SK-N-SH (cell line): ENCODE results near the gene MYO15B.

Experiments used
- EP300 ChIP-seq, 2 experiments: IDR thresholded peaks; 2 replicates each; pipeline versions ENCODE4 v1.4.0 to v1.6.1; 2012; ENCODE audit warnings: borderline replicate concordance in 1 of 2, low read depth in 1 of 2, low read length in 1 of 2
- POLR2AphosphoS5 ChIP-seq: IDR thresholded peaks from 2 replicates; pipeline ENCODE4 v1.6.1; 2012; ENCODE audit warnings: low read depth, low read length
- REST ChIP-seq: IDR thresholded peaks from 2 replicates; pipeline ENCODE4 v1.6.1; 2012; ENCODE audit warnings: mild to moderate bottlenecking, low read depth, low read length, moderate library complexity
- TF ChIP-seq, protein P1 (sequence below): fragments of 200-600 bp; sonication (generic); IDR thresholded peaks from 2 replicates; pipeline ENCODE4 v1.6.1; 2017; ENCODE audit warnings: antibody characterized with exemption, mild to moderate bottlenecking, moderate library complexity

DNA sequence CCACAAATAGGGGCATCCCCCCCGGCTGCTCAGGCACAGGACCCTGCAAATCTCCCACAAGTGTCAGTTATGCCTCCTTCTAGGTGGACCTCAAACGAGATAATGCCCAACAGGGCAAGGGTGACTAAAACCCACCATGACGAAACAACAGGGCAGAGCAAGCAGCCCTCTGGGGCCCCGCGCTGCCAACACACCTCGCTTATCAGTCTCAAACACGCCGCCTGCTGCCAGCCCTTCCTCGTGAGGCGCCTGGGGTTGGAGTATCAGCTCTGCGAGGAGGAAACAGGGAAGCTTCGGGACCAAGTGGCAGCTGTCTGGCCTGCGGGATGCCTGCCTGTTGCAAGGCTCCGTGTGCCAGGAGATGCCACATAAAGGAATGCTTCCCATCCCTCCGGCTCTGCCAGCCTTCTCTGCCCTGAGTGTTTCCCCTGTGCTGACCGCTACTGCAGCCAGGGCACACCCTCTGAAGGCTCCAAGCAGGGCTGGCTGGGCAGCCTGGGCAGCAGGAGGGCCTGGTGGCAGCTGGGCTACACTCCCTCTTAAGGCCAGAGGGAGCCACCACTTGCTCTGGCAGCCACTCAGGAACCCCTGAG is 48.1 kb downstream of the MYO15B start:
- TF ChIP-seq, protein P1, sequence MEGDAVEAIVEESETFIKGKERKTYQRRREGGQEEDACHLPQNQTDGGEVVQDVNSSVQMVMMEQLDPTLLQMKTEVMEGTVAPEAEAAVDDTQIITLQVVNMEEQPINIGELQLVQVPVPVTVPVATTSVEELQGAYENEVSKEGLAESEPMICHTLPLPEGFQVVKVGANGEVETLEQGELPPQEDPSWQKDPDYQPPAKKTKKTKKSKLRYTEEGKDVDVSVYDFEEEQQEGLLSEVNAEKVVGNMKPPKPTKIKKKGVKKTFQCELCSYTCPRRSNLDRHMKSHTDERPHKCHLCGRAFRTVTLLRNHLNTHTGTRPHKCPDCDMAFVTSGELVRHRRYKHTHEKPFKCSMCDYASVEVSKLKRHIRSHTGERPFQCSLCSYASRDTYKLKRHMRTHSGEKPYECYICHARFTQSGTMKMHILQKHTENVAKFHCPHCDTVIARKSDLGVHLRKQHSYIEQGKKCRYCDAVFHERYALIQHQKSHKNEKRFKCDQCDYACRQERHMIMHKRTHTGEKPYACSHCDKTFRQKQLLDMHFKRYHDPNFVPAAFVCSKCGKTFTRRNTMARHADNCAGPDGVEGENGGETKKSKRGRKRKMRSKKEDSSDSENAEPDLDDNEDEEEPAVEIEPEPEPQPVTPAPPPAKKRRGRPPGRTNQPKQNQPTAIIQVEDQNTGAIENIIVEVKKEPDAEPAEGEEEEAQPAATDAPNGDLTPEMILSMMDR: no peak
- TF ChIP-seq POLR2AphosphoS5: no peak
- no peak for TF ChIP-seq EP300 (IDR thresholded peaks at IDR 0.05; ENCODE audit: borderline replicate concordance in 1 of 2, low read depth in 1 of 2, low read length in 1 of 2)
- TF ChIP-seq REST: no peak
